ENCODE data around the gene PLEKHA5. TPM values are rescaled to one million over a fixed set of nuclear protein-coding genes. Genes with fewer than 3 reads are reported as not detected.

PLEKHA5 gene
- total RNA-seq, 1 experiment from 2014 or later = 4.6 TPM

DNA sequence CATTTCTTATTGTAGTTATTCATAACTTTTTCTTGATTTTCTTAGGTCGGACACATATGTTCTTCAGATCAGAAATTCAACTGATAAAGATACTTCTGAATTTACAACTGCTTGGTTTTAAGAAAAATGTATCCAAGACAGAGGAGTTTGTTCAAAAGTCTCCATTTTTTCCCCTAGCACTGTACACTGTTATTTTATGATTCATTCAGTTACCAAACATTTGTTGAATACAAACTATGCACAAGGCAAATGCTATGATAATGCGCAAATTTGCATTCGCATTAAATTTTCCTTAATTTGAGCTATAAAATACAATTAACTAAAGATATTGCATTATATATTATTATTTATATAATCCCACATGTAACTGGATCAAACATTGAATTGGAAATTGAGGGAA, 10.1 kb upstream of the PLEKHA5 start:
- Histone ChIP-seq H3K4me3 (no peak overlapping the region), H3K9me3 (no peaks in the 10 kb centered on the region), H3K36me3 (no peaks in the 10 kb centered on the region), H3K27me3 (no peaks in the 10 kb centered on the region)
- DNase-seq = no peak

DNA sequence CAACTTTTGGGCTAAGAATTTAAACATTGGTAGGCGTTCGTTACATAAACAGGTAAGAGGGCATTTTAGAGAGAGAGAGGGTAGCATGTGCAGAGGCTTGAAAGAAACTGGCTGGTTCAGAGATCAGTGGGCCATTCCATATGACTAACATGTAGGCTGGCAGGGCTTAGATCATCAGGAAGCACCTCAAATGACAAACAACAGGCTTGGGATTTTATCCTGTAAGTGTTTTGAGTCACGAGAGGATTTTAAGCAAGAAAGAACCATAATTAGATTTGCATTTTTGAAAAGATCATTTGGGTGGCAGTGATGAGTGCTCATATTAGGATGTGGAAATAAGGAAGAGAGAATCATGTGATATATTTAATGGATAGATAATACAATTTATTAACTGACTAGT, 8.7 kb upstream of the PLEKHA5 start:
- peak; percentile 5 for DNase-seq
- no peaks in the 10 kb centered on the region for H3K9me3 ChIP-seq

DNA sequence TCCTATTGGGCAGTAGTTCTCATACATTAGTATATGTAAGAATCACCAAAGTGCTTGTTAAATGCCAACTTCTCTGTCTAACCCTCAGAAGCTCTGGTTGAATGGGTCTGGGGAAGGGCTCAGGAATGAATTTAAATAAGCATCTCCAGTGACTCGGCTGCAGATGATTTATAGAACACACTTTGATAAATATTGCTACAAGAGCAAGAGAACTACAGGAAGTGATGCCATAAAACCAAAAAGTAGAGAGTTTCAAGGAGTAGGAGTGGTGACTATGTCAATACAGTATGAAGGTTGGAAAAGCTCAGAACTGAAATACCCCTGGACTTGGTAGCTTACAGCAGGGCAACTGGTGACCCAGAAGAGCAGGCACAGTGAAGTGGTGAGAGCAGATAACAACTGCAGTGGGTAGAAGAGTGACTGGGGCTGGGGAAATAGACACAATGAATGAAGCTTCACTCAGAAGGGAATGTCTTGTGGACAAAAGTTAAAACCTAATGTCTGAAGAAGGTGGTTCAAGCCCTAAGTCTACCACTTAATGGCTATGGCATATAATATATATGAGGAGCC, 8.0 kb upstream of the PLEKHA5 start:
- H3K36me3 ChIP-seq = no peaks in the 10 kb centered on the region
- H3K27me3 ChIP-seq = no peaks in the 10 kb centered on the region
- no peaks in the 10 kb centered on the region for H3K9me3 ChIP-seq
- DNase-seq = no peak
- no peak overlapping the region for H3K4me3 ChIP-seq

More for the DNA sequence above, 8.7 kb upstream of the PLEKHA5 start:
- Histone ChIP-seq H3K4me3 (no peak overlapping the region), H3K36me3 (no peaks in the 10 kb centered on the region), H3K27me3 (no peaks in the 10 kb centered on the region)

GRCh38 chr12:19125325-19125724, 4.2 kb upstream of the PLEKHA5 start:
- Histone ChIP-seq H3K4me3 (no peak overlapping the region), H3K36me3 (no peaks in the 10 kb centered on the region), H3K9me3 (peaks cover 7% of the 10 kb centered on the region), H3K27me3 (no peaks in the 10 kb centered on the region)
- no peak for DNase-seq

- Histone ChIP-seq H3K36me3 (no peaks in the 10 kb centered on the region), H3K9me3 (peaks cover 7% of the 10 kb centered on the region)
These were observed 2.3 kb upstream of the PLEKHA5 start for GRCh38 chr12:19127270-19127669.

GRCh38 chr12:19128485-19128884, 1.0 kb upstream of the PLEKHA5 start:
- Histone ChIP-seq H3K9me3 (peaks cover 7% of the 10 kb centered on the region), H3K27me3 (no peaks in the 10 kb centered on the region), H3K4me3 (no peak overlapping the region), H3K36me3 (no peaks in the 10 kb centered on the region)
- no peak for DNase-seq

More at GRCh38 chr12:19127270-19127669, 2.3 kb upstream of the PLEKHA5 start:
- Histone ChIP-seq H3K4me3 (no peak overlapping the region), H3K27me3 (no peaks in the 10 kb centered on the region)
- no peak for DNase-seq

- H3K27me3 ChIP-seq = no peaks in the 10 kb centered on the region
- DNase-seq = no peak
- peak overlapping the region; percentile 31 for H3K4me3 ChIP-seq
- no peaks in the 10 kb centered on the region for H3K36me3 ChIP-seq
- peaks cover 7% of the 10 kb centered on the region for H3K9me3 ChIP-seq
These were observed 429 bp upstream of the PLEKHA5 start for GRCh38 chr12:19129122-19129485.

- H3K27me3 ChIP-seq = no peaks in the 10 kb centered on the region
- peak; percentile 43 for DNase-seq
- H3K36me3 ChIP-seq = no peaks in the 10 kb centered on the region
- peak overlapping the region; percentile 58 for H3K4me3 ChIP-seq
- peaks cover 7% of the 10 kb centered on the region for H3K9me3 ChIP-seq
These were observed 891 bp downstream of the PLEKHA5 start for GRCh38 chr12:19130224-19131024.

DNA sequence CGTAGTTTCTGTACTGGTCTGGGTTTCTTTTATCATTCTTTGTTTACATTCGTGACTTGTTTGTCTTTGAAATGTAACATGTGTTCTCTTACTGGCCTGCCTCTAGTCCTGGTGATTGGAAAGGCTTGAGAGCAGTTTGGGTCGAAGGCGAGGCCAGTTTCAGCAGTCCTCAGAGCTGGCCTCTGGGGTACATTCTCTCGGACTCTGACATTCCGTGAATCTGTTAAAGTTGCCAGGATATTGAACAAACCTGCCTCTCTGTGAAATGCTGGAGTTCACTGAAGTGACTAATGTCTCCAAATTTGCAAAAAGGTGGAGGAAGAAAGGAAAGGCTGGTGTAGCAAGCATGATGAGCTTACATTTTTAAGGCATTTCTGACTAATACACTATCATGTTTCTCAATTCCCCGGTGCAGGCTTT, 1.5 kb downstream of the PLEKHA5 start:
- peaks cover 7% of the 10 kb centered on the region for H3K9me3 ChIP-seq
- no peaks in the 10 kb centered on the region for H3K27me3 ChIP-seq
- H3K4me3 ChIP-seq = peak overlapping the region; percentile 58
- no peaks in the 10 kb centered on the region for H3K36me3 ChIP-seq
- peak; percentile 33 for DNase-seq

DNA sequence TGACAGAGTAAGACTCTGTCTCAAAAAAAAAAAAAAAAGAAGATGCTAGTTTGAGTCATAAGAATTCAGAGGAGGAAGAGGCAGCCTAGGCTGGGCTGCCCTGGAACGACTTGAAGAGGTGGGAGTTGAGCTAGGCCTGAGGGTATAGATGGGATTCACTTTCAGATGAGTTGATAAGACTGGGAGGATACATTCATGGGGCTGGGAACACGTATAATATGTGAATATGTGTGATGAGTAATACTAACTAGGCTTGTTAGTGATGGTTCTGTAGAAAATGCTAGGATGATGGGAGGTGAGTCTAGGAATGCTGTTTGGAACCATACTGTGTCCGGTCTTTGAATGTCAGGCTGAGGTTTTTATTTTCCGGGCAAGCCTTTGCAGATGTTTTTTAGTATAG, 9.0 kb downstream of the PLEKHA5 start:
- DNase-seq = no peak
- Histone ChIP-seq H3K4me3 (no peak overlapping the region), H3K36me3 (no peaks in the 10 kb centered on the region), H3K27me3 (no peaks in the 10 kb centered on the region), H3K9me3 (no peaks in the 10 kb centered on the region)

DNA sequence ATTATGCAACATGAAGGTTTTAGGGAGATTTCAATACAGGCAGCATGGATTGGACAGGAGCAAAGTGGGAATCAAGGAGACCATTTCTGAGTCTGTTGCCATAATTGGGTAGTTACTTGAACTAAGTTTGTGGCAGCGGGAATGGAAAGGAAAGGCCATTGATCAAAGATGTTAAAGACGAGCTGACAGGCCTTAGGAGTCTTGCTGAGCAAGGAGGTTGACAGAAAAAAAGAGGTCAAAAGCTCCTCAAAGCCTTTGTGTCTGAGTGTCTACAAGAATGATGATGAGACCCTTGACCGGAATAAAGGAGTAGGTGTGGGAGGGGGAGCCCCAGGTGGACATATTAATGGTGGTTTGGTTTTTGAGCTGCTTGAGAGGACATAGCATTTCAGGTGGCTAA, 9.4 kb downstream of the PLEKHA5 start:
- Histone ChIP-seq H3K9me3 (no peaks in the 10 kb centered on the region), H3K27me3 (no peaks in the 10 kb centered on the region), H3K4me3 (no peak overlapping the region), H3K36me3 (no peaks in the 10 kb centered on the region)
- DNase-seq = no peak

DNA sequence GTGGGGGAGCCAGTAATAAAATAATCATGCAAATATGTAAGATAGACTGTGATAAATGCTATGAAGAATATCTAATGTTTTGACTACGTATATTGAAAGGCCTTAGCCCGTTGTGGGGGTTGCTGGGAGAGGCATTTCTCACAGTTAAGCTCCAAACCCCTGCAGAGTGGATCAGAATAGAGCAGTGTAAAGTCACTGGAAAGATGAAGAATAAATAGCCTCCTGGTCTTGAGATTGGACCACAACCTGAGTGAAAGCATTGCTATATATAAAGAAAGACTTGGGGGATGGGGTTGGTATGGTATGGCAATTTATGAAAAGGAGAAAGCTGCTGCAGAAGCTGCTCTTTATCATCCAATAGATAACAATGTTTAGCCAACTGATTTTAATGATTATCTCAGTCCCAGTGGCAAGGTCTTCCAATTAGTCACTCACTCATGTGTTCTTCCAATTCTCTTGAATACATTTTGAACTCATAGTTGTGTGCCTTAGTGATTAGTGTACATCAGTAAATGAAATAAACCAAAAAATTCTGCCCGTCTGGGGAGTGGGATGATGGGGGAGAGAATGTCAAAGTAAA, 10.2 kb downstream of the PLEKHA5 start:
- no peak for DNase-seq
- H3K9me3 ChIP-seq = no peaks in the 10 kb centered on the region
- no peak overlapping the region for H3K4me3 ChIP-seq
- H3K27me3 ChIP-seq = no peaks in the 10 kb centered on the region
- H3K36me3 ChIP-seq = no peaks in the 10 kb centered on the region

DNA sequence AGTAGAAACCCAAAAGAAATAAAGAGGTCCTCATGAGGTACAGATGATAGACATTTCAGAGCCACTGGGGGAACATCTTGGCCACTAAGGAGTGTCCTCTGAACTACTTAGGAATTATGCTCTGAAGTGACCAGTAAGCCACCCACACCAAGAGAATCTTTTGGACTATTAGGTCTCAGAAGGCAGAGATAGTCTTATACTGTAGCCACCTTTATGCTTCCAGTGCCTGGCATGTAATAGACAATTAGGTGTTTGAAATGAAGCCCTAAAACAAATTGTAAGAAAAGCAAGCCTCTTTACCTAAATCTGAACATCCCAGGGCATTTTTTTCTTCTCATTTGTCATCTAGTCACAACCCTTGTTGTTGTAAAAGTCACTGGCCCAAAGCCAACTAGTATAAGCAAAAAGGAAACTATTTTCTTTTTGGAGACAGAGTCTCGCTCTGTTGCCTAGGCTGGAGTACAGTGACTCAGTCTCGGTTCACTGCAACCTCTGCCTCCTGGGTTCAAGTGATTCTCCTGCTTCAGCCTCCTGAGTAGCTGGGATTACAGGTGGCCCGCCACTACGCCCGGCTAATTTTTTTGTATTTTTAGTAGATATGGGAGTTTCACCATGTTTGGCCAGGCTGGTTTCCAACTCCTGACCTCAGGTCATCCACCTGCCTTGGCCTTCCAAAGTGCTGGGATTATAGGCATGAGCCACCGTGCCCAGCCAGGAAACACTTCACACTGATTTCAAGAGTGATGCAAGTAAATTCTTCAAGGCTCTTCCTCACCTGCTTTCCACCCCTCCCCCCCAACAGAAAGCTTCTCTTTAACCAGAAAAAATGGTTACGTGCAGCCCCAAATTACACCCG, 11.1 kb downstream of the PLEKHA5 start:
- no peak overlapping the region for H3K4me3 ChIP-seq
- H3K36me3 ChIP-seq = no peaks in the 10 kb centered on the region
- H3K9me3 ChIP-seq = no peaks in the 10 kb centered on the region
- no peak for DNase-seq
- no peaks in the 10 kb centered on the region for H3K27me3 ChIP-seq

DNA sequence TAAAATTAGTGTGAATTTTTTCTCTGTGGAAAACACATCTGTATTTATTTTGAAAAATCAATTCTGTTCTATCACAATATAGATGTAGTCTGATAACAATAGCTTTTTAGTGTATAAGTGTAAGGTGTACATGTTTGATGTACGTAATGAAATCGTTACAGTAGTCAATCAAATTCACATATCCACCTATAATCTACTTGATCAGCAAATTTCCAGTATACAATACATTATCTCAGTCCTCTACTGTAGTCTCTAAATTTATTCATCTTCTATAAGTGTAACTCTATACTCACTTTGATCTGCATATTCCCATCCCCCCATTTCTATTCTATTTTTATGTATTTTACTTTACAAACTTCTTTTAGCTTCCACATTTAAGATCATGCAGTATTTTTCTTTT, 13.0 kb downstream of the PLEKHA5 start:
- no peak for DNase-seq
- Histone ChIP-seq H3K27me3 (no peaks in the 10 kb centered on the region), H3K9me3 (no peaks in the 10 kb centered on the region)

GRCh38 chr12:19144287-19144686, 14.8 kb downstream of the PLEKHA5 start:
- Histone ChIP-seq H3K9me3 (no peaks in the 10 kb centered on the region), H3K4me3 (no peak overlapping the region), H3K27me3 (no peaks in the 10 kb centered on the region), H3K36me3 (no peaks in the 10 kb centered on the region)
- DNase-seq = no peak

More for the DNA sequence above, 13.0 kb downstream of the PLEKHA5 start:
- no peak overlapping the region for H3K4me3 ChIP-seq
- no peaks in the 10 kb centered on the region for H3K36me3 ChIP-seq

DNA sequence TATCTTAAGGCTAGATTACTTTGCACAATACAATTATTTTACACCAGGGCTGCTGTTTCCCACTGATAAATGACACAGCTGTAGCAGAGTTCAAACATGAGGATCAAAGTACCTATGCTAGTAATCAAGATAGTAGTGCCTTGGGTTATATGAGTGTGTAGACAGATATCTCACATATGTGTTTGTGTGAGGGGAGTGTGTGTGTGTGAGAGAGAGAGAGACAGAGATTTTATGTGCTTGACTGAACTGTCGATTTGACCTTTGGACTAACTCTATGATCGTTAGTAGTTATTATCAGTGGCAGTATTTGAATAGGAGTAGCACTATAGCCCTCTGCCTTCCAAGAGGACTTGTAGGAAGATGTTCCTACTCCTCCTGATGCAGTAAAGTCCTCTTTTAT, 15.5 kb downstream of the PLEKHA5 start:
- no peaks in the 10 kb centered on the region for H3K27me3 ChIP-seq
- DNase-seq = no peak
- H3K9me3 ChIP-seq = no peaks in the 10 kb centered on the region
- no peaks in the 10 kb centered on the region for H3K36me3 ChIP-seq
- H3K4me3 ChIP-seq = no peak overlapping the region

DNA sequence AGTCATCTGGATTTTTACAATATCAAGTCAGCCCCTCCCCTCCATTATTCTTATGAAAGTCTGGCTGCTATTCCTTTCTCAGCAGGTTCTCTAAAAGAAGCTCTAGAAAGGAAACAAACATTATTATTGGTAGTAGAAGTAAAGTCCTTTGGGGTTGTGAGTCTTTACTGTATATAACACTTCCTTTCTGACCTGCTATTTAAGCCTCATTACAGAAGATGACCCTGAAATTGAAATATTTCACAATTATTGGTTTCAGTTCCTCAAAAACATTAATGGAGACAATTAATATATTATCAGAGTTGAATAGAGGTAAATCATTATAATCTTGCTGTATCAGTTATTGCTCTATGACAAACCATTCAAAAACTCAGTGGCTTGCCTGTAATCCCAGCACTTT, 19.3 kb downstream of the PLEKHA5 start:
- Histone ChIP-seq H3K4me3 (no peak overlapping the region), H3K27me3 (no peaks in the 10 kb centered on the region), H3K9me3 (no peaks in the 10 kb centered on the region), H3K36me3 (no peaks in the 10 kb centered on the region)
- no peak for DNase-seq
